GM12878 (cell line): ENCODE measurements around the gene ARL5C.

ENCODE experiments used
- EZH2 ChIP-seq: IDR thresholded peaks from 2 replicates; pipeline ENCODE4 v1.6.1; 2012; ENCODE audit warnings: low read depth, mild to moderate bottlenecking, control low read depth, inconsistent platforms, low read length, borderline replicate concordance; ENCODE audit not compliant: control insufficient read depth
- PAX5 ChIP-seq: IDR thresholded peaks from 2 replicates; pipeline ENCODE4 v1.6.1; 2011; ENCODE audit warnings: low read depth, low read length, borderline replicate concordance
- POLR2A ChIP-seq: IDR thresholded peaks from 2 replicates; pipeline ENCODE4 v1.6.1; 2011; ENCODE audit warnings: low read depth, mild to moderate bottlenecking, low read length
- TF ChIP-seq, protein P1 (sequence below): fragments of 450-650 bp; IDR thresholded peaks from 2 replicates; pipeline ENCODE4 v1.6.1; 2017; ENCODE audit warnings: mild to moderate bottlenecking
- TF ChIP-seq, protein P2 (sequence below), 3 experiments: IDR thresholded peaks in 2 of 3; conservative IDR thresholded peaks in 1 of 3; 2 replicates each; pipeline ENCODE4 v1.5.1; 2011; ENCODE audit warnings: low read depth in 3 of 3, low read length in 3 of 3, mild to moderate bottlenecking in 3 of 3, control low read depth in 2 of 3, moderate library complexity in 2 of 3, inconsistent platforms in 1 of 3, mixed read lengths in 1 of 3; ENCODE audit not compliant: control insufficient read depth in 2 of 3, insufficient read depth in 1 of 3; ENCODE audit errors: extremely low read depth in 1 of 3
- TF ChIP-seq, protein P3 (sequence below): fragments of 450-650 bp; IDR thresholded peaks from 2 replicates; pipeline ENCODE4 v1.6.1; 2017; ENCODE audit warnings: mild to moderate bottlenecking, moderate library complexity

DNA sequence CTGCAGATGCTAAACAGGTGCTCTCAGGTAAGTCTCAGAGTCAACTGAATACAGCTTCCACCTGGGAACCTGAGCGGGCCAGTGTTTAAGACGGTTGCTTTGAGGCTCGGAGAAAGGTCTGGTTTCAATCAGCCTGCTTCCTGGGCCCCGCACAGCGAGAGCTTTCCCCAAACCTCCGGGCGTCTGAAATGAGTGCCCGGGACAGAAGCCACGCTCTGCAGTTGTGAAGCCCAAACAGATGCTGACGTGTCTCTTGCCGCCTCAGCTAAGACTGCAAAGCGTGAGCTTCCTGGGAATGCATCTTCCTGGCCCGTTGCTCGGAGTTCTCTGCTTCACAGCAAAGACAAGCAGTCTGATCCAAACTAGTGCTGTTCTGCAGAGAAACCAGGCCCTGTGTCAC, 51.2 kb downstream of the ARL5C start:
- TF ChIP-seq, protein P1, sequence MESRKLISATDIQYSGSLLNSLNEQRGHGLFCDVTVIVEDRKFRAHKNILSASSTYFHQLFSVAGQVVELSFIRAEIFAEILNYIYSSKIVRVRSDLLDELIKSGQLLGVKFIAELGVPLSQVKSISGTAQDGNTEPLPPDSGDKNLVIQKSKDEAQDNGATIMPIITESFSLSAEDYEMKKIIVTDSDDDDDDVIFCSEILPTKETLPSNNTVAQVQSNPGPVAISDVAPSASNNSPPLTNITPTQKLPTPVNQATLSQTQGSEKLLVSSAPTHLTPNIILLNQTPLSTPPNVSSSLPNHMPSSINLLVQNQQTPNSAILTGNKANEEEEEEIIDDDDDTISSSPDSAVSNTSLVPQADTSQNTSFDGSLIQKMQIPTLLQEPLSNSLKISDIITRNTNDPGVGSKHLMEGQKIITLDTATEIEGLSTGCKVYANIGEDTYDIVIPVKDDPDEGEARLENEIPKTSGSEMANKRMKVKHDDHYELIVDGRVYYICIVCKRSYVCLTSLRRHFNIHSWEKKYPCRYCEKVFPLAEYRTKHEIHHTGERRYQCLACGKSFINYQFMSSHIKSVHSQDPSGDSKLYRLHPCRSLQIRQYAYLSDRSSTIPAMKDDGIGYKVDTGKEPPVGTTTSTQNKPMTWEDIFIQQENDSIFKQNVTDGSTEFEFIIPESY, result no peak
- TF ChIP-seq, protein P2, sequence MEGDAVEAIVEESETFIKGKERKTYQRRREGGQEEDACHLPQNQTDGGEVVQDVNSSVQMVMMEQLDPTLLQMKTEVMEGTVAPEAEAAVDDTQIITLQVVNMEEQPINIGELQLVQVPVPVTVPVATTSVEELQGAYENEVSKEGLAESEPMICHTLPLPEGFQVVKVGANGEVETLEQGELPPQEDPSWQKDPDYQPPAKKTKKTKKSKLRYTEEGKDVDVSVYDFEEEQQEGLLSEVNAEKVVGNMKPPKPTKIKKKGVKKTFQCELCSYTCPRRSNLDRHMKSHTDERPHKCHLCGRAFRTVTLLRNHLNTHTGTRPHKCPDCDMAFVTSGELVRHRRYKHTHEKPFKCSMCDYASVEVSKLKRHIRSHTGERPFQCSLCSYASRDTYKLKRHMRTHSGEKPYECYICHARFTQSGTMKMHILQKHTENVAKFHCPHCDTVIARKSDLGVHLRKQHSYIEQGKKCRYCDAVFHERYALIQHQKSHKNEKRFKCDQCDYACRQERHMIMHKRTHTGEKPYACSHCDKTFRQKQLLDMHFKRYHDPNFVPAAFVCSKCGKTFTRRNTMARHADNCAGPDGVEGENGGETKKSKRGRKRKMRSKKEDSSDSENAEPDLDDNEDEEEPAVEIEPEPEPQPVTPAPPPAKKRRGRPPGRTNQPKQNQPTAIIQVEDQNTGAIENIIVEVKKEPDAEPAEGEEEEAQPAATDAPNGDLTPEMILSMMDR (IDR thresholded peaks at IDR 0.05 in 2 of 3, conservative IDR thresholded peaks at IDR 0.05 in 1 of 3; ENCODE audit: control insufficient read depth in 2 of 3, extremely low read depth in 1 of 3, insufficient read depth in 1 of 3, low read depth in 3 of 3, low read length in 3 of 3), result no peak
- TF ChIP-seq POLR2A (no peak), PAX5 (no peak), EZH2 (no peak)
- TF ChIP-seq, protein P3, sequence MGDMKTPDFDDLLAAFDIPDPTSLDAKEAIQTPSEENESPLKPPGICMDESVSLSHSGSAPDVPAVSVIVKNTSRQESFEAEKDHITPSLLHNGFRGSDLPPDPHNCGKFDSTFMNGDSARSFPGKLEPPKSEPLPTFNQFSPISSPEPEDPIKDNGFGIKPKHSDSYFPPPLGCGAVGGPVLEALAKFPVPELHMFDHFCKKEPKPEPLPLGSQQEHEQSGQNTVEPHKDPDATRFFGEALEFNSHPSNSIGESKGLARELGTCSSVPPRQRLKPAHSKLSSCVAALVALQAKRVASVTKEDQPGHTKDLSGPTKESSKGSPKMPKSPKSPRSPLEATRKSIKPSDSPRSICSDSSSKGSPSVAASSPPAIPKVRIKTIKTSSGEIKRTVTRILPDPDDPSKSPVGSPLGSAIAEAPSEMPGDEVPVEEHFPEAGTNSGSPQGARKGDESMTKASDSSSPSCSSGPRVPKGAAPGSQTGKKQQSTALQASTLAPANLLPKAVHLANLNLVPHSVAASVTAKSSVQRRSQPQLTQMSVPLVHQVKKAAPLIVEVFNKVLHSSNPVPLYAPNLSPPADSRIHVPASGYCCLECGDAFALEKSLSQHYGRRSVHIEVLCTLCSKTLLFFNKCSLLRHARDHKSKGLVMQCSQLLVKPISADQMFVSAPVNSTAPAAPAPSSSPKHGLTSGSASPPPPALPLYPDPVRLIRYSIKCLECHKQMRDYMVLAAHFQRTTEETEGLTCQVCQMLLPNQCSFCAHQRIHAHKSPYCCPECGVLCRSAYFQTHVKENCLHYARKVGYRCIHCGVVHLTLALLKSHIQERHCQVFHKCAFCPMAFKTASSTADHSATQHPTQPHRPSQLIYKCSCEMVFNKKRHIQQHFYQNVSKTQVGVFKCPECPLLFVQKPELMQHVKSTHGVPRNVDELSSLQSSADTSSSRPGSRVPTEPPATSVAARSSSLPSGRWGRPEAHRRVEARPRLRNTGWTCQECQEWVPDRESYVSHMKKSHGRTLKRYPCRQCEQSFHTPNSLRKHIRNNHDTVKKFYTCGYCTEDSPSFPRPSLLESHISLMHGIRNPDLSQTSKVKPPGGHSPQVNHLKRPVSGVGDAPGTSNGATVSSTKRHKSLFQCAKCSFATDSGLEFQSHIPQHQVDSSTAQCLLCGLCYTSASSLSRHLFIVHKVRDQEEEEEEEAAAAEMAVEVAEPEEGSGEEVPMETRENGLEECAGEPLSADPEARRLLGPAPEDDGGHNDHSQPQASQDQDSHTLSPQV, result no peak
